K562 (cell line): Measurements from ENCODE around the gene UTP14A. TPM values are rescaled to one million over a fixed set of nuclear protein-coding genes. Genes with fewer than 3 reads are reported as not detected.
A peak's percentile ranks its signal among the peaks of the same experiment; 100 is the strongest.
"Not testable (repeated sequence)": the region's sequence is repeated elsewhere in the genome, so short reads cannot be mapped to it uniquely, and the experiment has no call there.

Experiments
- ATAC-seq: fragments of 200-7000 bp; cut with Tn5 transposase; 3 replicates; pipeline ENCODE4 v1.9.1; 2020; ENCODE audit warnings: moderate library complexity
- BruUV-seq: library from RNA; stranded (reverse); fragments of 400-500 nt; replicated peaks from 2 replicates; lab custom pipeline; 2021; lab: Mats Ljungman, UMichigan
- CTCF ChIA-PET: fragments of 300-600 bp; formaldehyde crosslinking; extraction: SDS; loops from one replicate; lab custom pipeline; 2021; ENCODE audit warnings: low intra/inter-chr PET ratio; lab: Yijun Ruan, JAX
- POLR2A ChIA-PET: fragments of 300-600, 350-650 bp; sonication (Branson Sonifier 250); formaldehyde crosslinking; extraction: SDS; loops from one replicate; lab custom pipeline; 2021; ENCODE audit warnings: antibody characterized with exemption, inconsistent platforms; lab: Yijun Ruan, JAX
- DNase-seq, 4 experiments: peaks; one replicate each; pipeline versions ENCODE4 v3.0.0 to v3.0.0-alpha.2; 2011 to 2018; ENCODE audit warnings: low spot score in 3 of 4, mixed read lengths in 3 of 4; ENCODE audit errors: extremely low read depth in 1 of 4
- FAIRE-seq: peaks from 2 replicates; lab custom pipeline; 2011; peaks lifted over from hg19 to GRCh38; lab: Jason Lieb, UNC
- H2AFZ ChIP-seq: 2 replicates; pipeline ENCODE4 v1.6.0; 2011; ENCODE audit warnings: low read depth, low read length, control low read depth, inconsistent platforms
- H3K27ac ChIP-seq: fragments of 200-600 bp; 3 replicates; pipeline ENCODE4 v1.8.0; 2011; ENCODE audit warnings: low read depth, mild to moderate bottlenecking, control low read depth, inconsistent platforms, low read length, moderate library complexity, mixed read lengths; ENCODE audit errors: extremely low read depth
- H3K27me3 ChIP-seq, 2 experiments: fragments of 300-600 bp in 1 of 2; 2 replicates in 1 of 2; 3 replicates in 1 of 2; pipeline versions ENCODE4 v1.6.0 to v1.8.0; 2011; ENCODE audit warnings: inconsistent platforms in 2 of 2, low read length in 2 of 2, mild to moderate bottlenecking in 1 of 2, mixed read lengths in 1 of 2, moderate library complexity in 1 of 2; ENCODE audit not compliant: control insufficient read depth in 2 of 2, insufficient read depth in 2 of 2
- H3K36me3 ChIP-seq: fragments of 300-600 bp; 3 replicates; pipeline ENCODE4 v1.8.0; 2011; ENCODE audit warnings: mild to moderate bottlenecking, low read length, inconsistent platforms; ENCODE audit not compliant: control insufficient read depth, insufficient read depth
- H3K4me1 ChIP-seq, 2 experiments: fragments of 200-600 bp in 1 of 2; replicated peaks in 1 of 2; 2 replicates in 1 of 2; 3 replicates in 1 of 2; pipeline versions ENCODE4 v1.5.1 to v1.8.0; 2011; ENCODE audit warnings: inconsistent platforms in 2 of 2, low read length in 2 of 2, mild to moderate bottlenecking in 1 of 2, mixed read lengths in 1 of 2, moderate library complexity in 1 of 2; ENCODE audit not compliant: control insufficient read depth in 2 of 2, insufficient read depth in 2 of 2
- H3K4me2 ChIP-seq: 2 replicates; pipeline ENCODE4 v1.6.1; 2011; ENCODE audit warnings: low read length, control low read depth, inconsistent platforms, mixed read lengths; ENCODE audit not compliant: insufficient read depth
- H3K4me3 ChIP-seq: fragments of 200-600 bp; sonication (generic), shearing (Covaris generic); 2 replicates; pipeline ENCODE4 v1.5.1; 2016; ENCODE audit warnings: control low read depth, inconsistent platforms
- H3K79me2 ChIP-seq: fragments of 200-600 bp; 3 replicates; pipeline ENCODE4 v1.8.0; 2011; ENCODE audit warnings: low read length, inconsistent platforms; ENCODE audit not compliant: control insufficient read depth, insufficient read depth
- H3K9ac ChIP-seq, 2 experiments: 2 replicates each; pipeline versions ENCODE4 v1.6.0 to v1.6.1; 2011; ENCODE audit warnings: low read depth in 2 of 2, low read length in 2 of 2, control low read depth in 1 of 2, inconsistent platforms in 1 of 2, mild to moderate bottlenecking in 1 of 2, mixed read lengths in 1 of 2; ENCODE audit not compliant: insufficient read depth in 1 of 2
- H3K9me1 ChIP-seq: one replicate; pipeline ENCODE4 v1.6.0; 2011; ENCODE audit warnings: inconsistent platforms, mild to moderate bottlenecking, low read length, moderate library complexity; ENCODE audit not compliant: control insufficient read depth, insufficient read depth
- H3K9me3 ChIP-seq: replicated peaks from 2 replicates; pipeline ENCODE4 v1.5.1; 2011; ENCODE audit warnings: low read depth, low read length, inconsistent platforms; ENCODE audit not compliant: control insufficient read depth, insufficient read depth
- H4K20me1 ChIP-seq: replicated peaks from 2 replicates; pipeline ENCODE4 v1.6.1; 2011; ENCODE audit warnings: low read length, inconsistent platforms, mixed read lengths; ENCODE audit not compliant: control insufficient read depth, insufficient read depth
- E2F1 ChIP-seq: sonication (generic); formaldehyde crosslinking; IDR thresholded peaks from 2 replicates; pipeline ENCODE4 v1.8.1; 2023; ENCODE audit warnings: mild to moderate bottlenecking, missing genetic modification reagents, moderate library complexity
- JUN ChIP-seq, 2 experiments: sonication (generic) in 1 of 2; formaldehyde crosslinking in 1 of 2; IDR thresholded peaks; 2 replicates each; pipeline versions ENCODE4 v1.6.1 to v1.8.0; 2012 to 2022; ENCODE audit warnings: borderline replicate concordance in 2 of 2, mild to moderate bottlenecking in 2 of 2, improper control_type of control experiment in 1 of 2, low read depth in 1 of 2, low read length in 1 of 2, missing genetic modification reagents in 1 of 2
- PCBP1 ChIP-seq: fragments of 200-400 bp; formaldehyde crosslinking; IDR thresholded peaks from 2 replicates; pipeline ENCODE4 v1.6.1; 2018; ENCODE audit warnings: mild to moderate bottlenecking, low read depth, low read length; ENCODE audit not compliant: poor library complexity, severe bottlenecking
- PTBP1 ChIP-seq: fragments of 200-400 bp; formaldehyde crosslinking; IDR thresholded peaks from 2 replicates; pipeline ENCODE4 v1.6.1; 2017; ENCODE audit warnings: low read depth, low read length
- RBM25 ChIP-seq: fragments of 200-400 bp; formaldehyde crosslinking; IDR thresholded peaks from 2 replicates; pipeline ENCODE4 v1.6.1; 2018; ENCODE audit warnings: low read length, low read depth, moderate library complexity; ENCODE audit not compliant: severe bottlenecking
- ZNF146 ChIP-seq: IDR thresholded peaks from one replicate; pipeline ENCODE4 v1.6.1; 2018; ENCODE audit warnings: missing compliant biosample characterization; ENCODE audit not compliant: unreplicated experiment
- ZNF57 ChIP-seq: fragments of 450-650 bp; formaldehyde crosslinking; IDR thresholded peaks from 2 replicates; pipeline ENCODE4 v1.4.0; 2020; ENCODE audit warnings: mild to moderate bottlenecking, moderate library complexity
- ZSCAN29 ChIP-seq: fragments of 450-650 bp; IDR thresholded peaks from 2 replicates; pipeline ENCODE4 v1.6.1; 2017
- WGBS: fragments of 100-300 bp; shearing (Covaris generic); methylation state at CpG from one replicate; pipeline ENCODE4 v1.1.6; 2016; ENCODE audit warnings: low coverage, mixed read lengths; ENCODE audit not compliant: insufficient coverage; ENCODE audit errors: missing lambda C conversion rate; 5-methylcytosine and 5-hydroxymethylcytosine counted together
- in situ Hi-C: fragments of 300-500 bp; cut with MboI; formaldehyde crosslinking; loops from 4 replicates; pipeline ENCODE4 v1.15.0; 2018; ENCODE audit warnings: inconsistent platforms, mixed read lengths
- intact Hi-C: fragments of 100-400 bp; cut with micrococcal nuclease; formaldehyde crosslinking; loops from 2 replicates; pipeline ENCODE4 v1.14.2; 2022
- polyA plus RNA-seq, 8 experiments: library from polyadenylated mRNA; depleted of rRNA in 4 of 8; stranded (reverse) in 5 of 8; unstranded in 3 of 8; fragments of >200 nt; fragmentation: Nextera tagmentation in 2 of 8; fragmentation: Illumina TruSeq in 1 of 8; extraction: Ambion mirVana in 2 of 8; extraction: Trizol in 1 of 8; gene quantifications; 2 replicates each; pipeline versions ENCODE4 v1.2.1 to v1.2.3, GENCODE V29; 2011 to 2014; ENCODE audit warnings: inconsistent platforms in 1 of 8, missing spikeins in 1 of 8
- total RNA-seq, 7 experiments: library from RNA; depleted of rRNA in 6 of 7; stranded (reverse); fragments of >200 nt in 6 of 7; fragmentation: Illumina TruSeq in 2 of 7; extraction: Trizol in 2 of 7; gene quantifications; 2 replicates each; pipeline versions ENCODE4 v1.2.1 to v1.2.3, GENCODE V29; 2011 to 2021; ENCODE audit warnings: low replicate concordance in 1 of 7
- TF ChIP-seq, protein P1 (sequence below): fragments of 450-650 bp; formaldehyde crosslinking; IDR thresholded peaks from 2 replicates; pipeline ENCODE4 v1.4.0; 2022; ENCODE audit warnings: missing genetic modification characterization
- TF ChIP-seq, protein P2 (sequence below): fragments of 450-650 bp; IDR thresholded peaks from 2 replicates; pipeline ENCODE4 v1.6.1; 2016; ENCODE audit warnings: borderline replicate concordance

Gene UTP14A
- total and polyA plus RNA-seq, 9 of the 15 experiments (the other 6 are each of a cell fraction or from before 2014, with no cell fraction given), result 30.5 to 91.0 (median 64.1) TPM

DNA sequence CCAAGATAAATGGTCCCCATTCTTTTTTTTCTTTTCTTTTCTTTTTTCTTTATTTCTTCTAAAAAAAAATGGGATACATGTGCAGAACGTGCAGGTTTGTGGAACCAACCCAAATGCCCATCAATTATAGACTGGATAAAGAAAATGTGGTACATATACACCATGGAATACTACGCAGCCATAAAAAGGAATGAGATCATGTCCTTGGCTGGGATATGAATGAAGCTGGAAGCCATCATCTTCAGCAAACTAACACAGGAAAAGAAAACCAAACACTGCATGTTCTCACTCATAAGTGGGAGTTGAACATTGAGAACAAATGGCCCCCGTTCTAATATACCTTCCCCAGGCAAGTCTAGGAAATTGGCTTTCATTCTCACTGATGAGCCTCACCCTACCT lies 39.6 kb upstream of the UTP14A start:
- H2AFZ ChIP-seq, H3K9ac ChIP-seq, H4K20me1 ChIP-seq, H3K79me2 ChIP-seq, H3K27me3 ChIP-seq, BruUV-seq, ATAC-seq, POLR2A ChIA-PET, H3K9me1 ChIP-seq, intact Hi-C loops, H3K4me2 ChIP-seq, H3K36me3 ChIP-seq, H3K27ac ChIP-seq, FAIRE-seq, H3K4me1 ChIP-seq, H3K9me3 ChIP-seq, CTCF ChIA-PET, in situ Hi-C loops, H3K4me3 ChIP-seq, DNase-seq: not testable (repeated sequence)
- 40% methylated on average over 3 of the region's 3 CpGs for WGBS
- peak; percentile 5 for TF ChIP-seq RBM25
- TF ChIP-seq ZNF146 (CRISPR knock-in tag), result peak; percentile 69

- no peak overlapping the region for H3K4me2 ChIP-seq
- no peaks in the 10 kb centered on the region for H3K79me2 ChIP-seq
- intact Hi-C loops (no loop called here), in situ Hi-C loops (no loop called here)
- H2AFZ ChIP-seq, result no peak overlapping the region
- FAIRE-seq (no peak), DNase-seq (no peak), ATAC-seq (no peak)
- TF ChIP-seq, protein P1, sequence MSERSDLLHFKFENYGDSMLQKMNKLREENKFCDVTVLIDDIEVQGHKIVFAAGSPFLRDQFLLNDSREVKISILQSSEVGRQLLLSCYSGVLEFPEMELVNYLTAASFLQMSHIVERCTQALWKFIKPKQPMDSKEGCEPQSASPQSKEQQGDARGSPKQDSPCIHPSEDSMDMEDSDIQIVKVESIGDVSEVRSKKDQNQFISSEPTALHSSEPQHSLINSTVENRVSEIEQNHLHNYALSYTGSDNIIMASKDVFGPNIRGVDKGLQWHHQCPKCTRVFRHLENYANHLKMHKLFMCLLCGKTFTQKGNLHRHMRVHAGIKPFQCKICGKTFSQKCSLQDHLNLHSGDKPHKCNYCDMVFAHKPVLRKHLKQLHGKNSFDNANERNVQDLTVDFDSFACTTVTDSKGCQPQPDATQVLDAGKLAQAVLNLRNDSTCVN, result no peak
- TF ChIP-seq JUN (IDR thresholded peaks at IDR 0.05; ENCODE audit: borderline replicate concordance, low read depth, low read length), result no peak
- TF ChIP-seq JUN (CRISPR knock-in tag; IDR thresholded peaks at IDR 0.05; ENCODE audit: borderline replicate concordance), result no peak
- TF ChIP-seq PCBP1, result no peak
- TF ChIP-seq ZSCAN29, result peak; percentile 46; the same call in 1 of the 2 replicates
- TF ChIP-seq E2F1 (CRISPR knock-in tag), result no peak
- TF ChIP-seq ZNF57 (CRISPR knock-in tag), result no peak
- TF ChIP-seq PTBP1, result no peak
- TF ChIP-seq, protein P2, sequence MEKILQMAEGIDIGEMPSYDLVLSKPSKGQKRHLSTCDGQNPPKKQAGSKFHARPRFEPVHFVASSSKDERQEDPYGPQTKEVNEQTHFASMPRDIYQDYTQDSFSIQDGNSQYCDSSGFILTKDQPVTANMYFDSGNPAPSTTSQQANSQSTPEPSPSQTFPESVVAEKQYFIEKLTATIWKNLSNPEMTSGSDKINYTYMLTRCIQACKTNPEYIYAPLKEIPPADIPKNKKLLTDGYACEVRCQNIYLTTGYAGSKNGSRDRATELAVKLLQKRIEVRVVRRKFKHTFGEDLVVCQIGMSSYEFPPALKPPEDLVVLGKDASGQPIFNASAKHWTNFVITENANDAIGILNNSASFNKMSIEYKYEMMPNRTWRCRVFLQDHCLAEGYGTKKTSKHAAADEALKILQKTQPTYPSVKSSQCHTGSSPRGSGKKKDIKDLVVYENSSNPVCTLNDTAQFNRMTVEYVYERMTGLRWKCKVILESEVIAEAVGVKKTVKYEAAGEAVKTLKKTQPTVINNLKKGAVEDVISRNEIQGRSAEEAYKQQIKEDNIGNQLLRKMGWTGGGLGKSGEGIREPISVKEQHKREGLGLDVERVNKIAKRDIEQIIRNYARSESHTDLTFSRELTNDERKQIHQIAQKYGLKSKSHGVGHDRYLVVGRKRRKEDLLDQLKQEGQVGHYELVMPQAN, result no peak
- no peak overlapping the region for H3K27ac ChIP-seq
- no peaks in the 10 kb centered on the region for H4K20me1 ChIP-seq
- no peaks in the 10 kb centered on the region for H3K9me3 ChIP-seq
- H3K4me1 ChIP-seq, result no peaks in the 10 kb centered on the region
- no peaks in the 10 kb centered on the region for H3K36me3 ChIP-seq
- BruUV-seq, result no TSS peak
- CTCF ChIA-PET, result no interaction called here
- peaks cover 4 to 14% of the 10 kb centered on the region in 2 experiments; a peak in 3 of 5 replicates for H3K27me3 ChIP-seq
- no peak overlapping the region for H3K4me3 ChIP-seq
- POLR2A ChIA-PET, result no interaction called here
- H3K9ac ChIP-seq, result no peak overlapping the region
- H3K9me1 ChIP-seq, result no peaks in the 10 kb centered on the region
- 0% methylated on average over 2 of the region's 2 CpGs for WGBS
These were observed 33.4 kb upstream of the UTP14A start for GRCh38 chrX:129872524-129872923.
